ENCODE data around the gene HCRT. TPM values are rescaled to one million over a fixed set of nuclear protein-coding genes. Genes with fewer than 3 reads are reported as not detected.
A peak's percentile ranks its signal among the peaks of the same experiment; 100 is the strongest.
"Not testable (repeated sequence)": the region's sequence is repeated elsewhere in the genome, so short reads cannot be mapped to it uniquely, and the experiment has no call there.

The HCRT gene
- total RNA-seq, 2 donors from 2014 or later = not detected

DNA sequence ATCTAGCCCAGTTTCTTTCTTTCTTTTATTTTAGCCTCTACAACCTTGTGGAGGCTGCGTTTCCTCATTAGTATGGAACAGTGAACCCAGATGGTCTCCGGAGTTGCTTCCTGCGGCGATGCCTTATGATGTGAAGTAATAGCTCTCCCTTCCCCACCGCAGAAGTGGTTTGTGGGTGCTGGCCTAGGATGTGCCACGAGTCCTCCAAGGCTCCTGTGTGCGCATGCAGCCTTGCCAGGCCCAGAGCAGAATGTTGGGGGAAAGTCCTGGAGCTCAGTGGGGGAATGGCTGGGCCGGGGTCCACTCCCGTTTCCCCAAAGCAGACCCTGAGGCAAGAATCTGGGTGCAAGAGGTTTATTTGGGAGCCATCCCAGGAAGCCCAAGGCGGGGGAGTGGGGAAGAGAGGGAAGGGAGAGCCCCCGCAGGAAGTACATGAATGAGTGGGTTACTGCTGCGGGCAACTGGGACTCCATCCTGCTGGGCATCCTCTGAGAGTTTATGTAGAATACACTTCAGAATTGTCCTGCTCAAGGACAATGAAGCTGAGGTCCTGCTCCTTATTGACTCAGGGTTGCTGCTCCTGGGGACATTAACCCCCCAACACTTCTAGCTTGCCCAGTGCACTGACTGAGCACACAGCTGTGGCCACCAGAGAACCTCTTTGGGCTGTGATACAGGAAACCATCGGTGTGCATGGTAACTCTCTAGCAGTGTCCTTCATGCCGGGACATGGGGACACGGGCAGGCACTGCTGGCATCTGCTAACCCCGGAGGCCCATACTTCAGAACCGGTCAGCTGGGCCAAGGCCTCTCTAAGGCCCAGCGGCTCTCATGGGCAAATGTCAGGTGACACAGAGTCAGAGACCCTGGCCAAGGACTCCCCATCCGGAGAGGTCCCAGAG lies 3.7 kb upstream of the HCRT start:
- intact Hi-C loops (cut with DNase I) = no loop called here
- H3K4me1 ChIP-seq = peaks cover 14% of the 10 kb centered on the region
- H3K36me3 ChIP-seq = no peaks in the 10 kb centered on the region
- H3K27ac ChIP-seq = no peak overlapping the region
- DNase-seq = no peak
- TF ChIP-seq, protein P1, sequence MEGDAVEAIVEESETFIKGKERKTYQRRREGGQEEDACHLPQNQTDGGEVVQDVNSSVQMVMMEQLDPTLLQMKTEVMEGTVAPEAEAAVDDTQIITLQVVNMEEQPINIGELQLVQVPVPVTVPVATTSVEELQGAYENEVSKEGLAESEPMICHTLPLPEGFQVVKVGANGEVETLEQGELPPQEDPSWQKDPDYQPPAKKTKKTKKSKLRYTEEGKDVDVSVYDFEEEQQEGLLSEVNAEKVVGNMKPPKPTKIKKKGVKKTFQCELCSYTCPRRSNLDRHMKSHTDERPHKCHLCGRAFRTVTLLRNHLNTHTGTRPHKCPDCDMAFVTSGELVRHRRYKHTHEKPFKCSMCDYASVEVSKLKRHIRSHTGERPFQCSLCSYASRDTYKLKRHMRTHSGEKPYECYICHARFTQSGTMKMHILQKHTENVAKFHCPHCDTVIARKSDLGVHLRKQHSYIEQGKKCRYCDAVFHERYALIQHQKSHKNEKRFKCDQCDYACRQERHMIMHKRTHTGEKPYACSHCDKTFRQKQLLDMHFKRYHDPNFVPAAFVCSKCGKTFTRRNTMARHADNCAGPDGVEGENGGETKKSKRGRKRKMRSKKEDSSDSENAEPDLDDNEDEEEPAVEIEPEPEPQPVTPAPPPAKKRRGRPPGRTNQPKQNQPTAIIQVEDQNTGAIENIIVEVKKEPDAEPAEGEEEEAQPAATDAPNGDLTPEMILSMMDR (IDR thresholded peaks at IDR 0.05) = no peak
- H3K9ac ChIP-seq (ENCODE audit: low read depth in 2 of 2, low read length in 2 of 2) = no peak overlapping the region
- no peak overlapping the region for H3K4me3 ChIP-seq
- no peaks in the 10 kb centered on the region for H3K27me3 ChIP-seq
- H3K9me3 ChIP-seq = no peaks in the 10 kb centered on the region

DNA sequence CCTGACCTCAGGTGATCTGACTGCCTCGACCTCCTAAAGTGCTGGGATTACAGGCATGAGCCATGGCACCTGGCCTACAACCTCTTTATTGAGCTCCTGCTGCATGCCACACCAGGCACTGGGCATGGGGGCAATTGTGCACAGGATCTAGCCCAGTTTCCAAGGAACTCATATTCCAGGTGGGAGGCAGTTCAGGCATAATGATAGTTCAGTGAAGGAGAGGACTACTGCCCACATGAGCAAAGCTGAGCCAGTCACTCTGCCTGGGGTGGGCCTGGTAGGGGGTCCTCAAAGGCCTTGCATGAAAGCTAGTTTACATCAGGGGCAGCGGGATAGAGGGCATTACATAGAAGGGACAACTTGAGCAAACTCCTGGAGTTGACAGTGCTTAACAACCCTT lies 2.6 kb upstream of the HCRT start:
- no peaks in the 10 kb centered on the region for H3K9me3 ChIP-seq
- H3K36me3 ChIP-seq = no peaks in the 10 kb centered on the region
- no peak overlapping the region for H3K9ac ChIP-seq (ENCODE audit: low read depth in 2 of 2, low read length in 2 of 2)
- TF ChIP-seq, protein P1 (IDR thresholded peaks at IDR 0.05) = no peak
- no peak for DNase-seq
- no peak overlapping the region for H3K4me3 ChIP-seq
- H3K27me3 ChIP-seq = no peaks in the 10 kb centered on the region
- H3K4me1 ChIP-seq = peaks cover 13% of the 10 kb centered on the region
- intact Hi-C loops (cut with DNase I) = no loop called here
- no peak overlapping the region for H3K27ac ChIP-seq

DNA sequence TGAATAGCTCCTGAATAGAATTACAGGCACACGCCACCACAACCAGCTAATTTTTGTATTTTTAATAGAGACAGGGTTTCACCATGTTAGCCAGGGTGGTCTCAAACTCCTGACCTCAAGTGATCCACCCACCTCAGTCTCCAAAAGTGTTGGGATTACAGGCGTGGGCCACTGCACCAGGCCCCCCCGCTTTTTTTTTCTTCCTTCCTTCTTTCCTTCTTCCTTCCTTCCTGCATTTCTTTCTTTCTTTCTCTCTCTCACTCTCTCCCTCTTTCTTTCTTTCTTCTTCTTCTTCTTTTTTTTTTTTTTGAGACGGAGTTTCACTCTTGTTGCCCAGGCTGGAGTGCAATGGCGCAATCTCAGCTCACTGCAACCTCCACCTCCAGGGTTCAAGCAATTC lies 939 bp upstream of the HCRT start:
- H3K27me3 ChIP-seq; DNase-seq; intact Hi-C loops (cut with DNase I); H3K27ac ChIP-seq; H3K9me3 ChIP-seq; H3K4me3 ChIP-seq; H3K36me3 ChIP-seq; H3K9ac ChIP-seq (ENCODE audit: low read depth in 2 of 2, low read length in 2 of 2): not testable (repeated sequence)
- peaks cover 16% of the 10 kb centered on the region for H3K4me1 ChIP-seq

GRCh38 chr17:42185621-42185930 lies 324 bp upstream of the HCRT start:
- DNase-seq = no peak
- no peak overlapping the region for H3K4me3 ChIP-seq
- TF ChIP-seq, protein P1 (IDR thresholded peaks at IDR 0.05) = no peak
- H3K36me3 ChIP-seq = no peaks in the 10 kb centered on the region
- H3K9me3 ChIP-seq = no peaks in the 10 kb centered on the region
- H3K9ac ChIP-seq (ENCODE audit: low read depth in 2 of 2, low read length in 2 of 2) = no peak overlapping the region
- H3K27me3 ChIP-seq = peaks cover 7% of the 10 kb centered on the region
- intact Hi-C loops (cut with DNase I) = no loop called here
- H3K4me1 ChIP-seq = peaks cover 22% of the 10 kb centered on the region
- H3K27ac ChIP-seq = no peak overlapping the region

DNA sequence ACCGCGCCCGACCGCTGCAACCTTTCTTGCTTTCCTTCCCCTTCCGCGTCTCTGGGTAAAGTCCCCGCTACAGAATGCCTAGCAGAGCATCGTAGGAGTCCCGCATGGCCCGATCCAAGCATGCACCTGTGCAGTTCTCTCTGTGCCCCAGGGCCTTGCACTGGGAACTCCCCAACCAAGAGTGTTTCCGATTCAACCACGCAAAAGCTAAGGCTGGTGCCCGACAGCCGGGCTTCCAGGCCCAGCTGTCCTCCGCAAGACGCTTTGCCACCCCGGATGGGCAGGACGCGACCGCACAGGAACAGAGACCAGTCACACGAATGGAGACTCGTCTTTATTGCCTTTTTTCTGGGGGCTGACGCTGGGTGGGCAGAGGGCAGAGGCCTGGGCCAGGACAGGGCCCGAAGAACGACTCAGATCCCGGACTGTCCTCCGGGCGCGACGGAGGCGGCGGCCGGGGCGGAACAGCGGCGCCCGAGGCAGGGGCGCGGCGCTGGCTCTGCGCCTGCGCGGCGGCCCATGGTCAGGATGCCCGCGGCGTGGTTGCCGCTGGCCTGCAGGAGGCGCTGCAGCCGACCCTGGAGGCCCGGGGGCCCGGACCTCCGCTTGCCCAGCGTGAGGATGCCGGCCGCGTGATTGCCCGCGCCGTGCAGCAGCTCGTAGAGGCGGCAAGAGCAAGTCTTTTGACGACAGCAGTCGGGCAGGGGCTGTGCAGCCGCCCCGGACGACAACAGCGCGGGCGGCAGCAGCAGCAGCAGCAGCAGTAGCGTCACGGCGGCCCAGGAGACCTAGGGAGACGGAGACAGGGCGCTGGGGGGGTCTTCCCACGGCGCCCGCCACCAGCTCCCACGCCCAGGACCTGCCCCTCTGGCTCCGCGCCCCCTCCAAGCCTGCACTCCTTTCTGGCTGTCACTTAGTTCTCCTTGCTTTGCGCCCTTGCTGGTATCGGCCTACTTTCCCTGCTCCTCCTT lies 1.2 kb downstream of the HCRT start:
- H3K27ac ChIP-seq = peak overlapping the region; percentile 84
- peak overlapping the region; percentile 51 for H3K4me3 ChIP-seq
- H3K9ac ChIP-seq (ENCODE audit: low read depth in 2 of 2, low read length in 2 of 2) = peak overlapping the region; percentile 43 to 62
- TF ChIP-seq, protein P1 (IDR thresholded peaks at IDR 0.05) = peak; percentile 84
- peaks cover 27% of the 10 kb centered on the region for H3K4me1 ChIP-seq
- intact Hi-C loops (cut with DNase I) = no loop called here
- H3K27me3 ChIP-seq = peaks cover 16% of the 10 kb centered on the region
- no peaks in the 10 kb centered on the region for H3K36me3 ChIP-seq
- H3K9me3 ChIP-seq = no peaks in the 10 kb centered on the region
- peak; percentile 76 for DNase-seq
